Measurements from ENCODE around the gene ATP6V0B.

- TF ChIP-seq CTCF (IDR thresholded peaks at IDR 0.05; ENCODE audit: insufficient read depth, low read length), result no peak
- no peak for TF ChIP-seq REST (IDR thresholded peaks at IDR 0.05; ENCODE audit: insufficient replicate concordance, low read depth)
- TF ChIP-seq POLR2AphosphoS5 (IDR thresholded peaks at IDR 0.05; ENCODE audit: low read depth), result no peak
- no peak for TF ChIP-seq SPI1 (IDR thresholded peaks at IDR 0.05; ENCODE audit: borderline replicate concordance, low read depth)
- no peak for TF ChIP-seq GABPA (IDR thresholded peaks at IDR 0.05; ENCODE audit: low read depth)
Observed at GRCh38 chr1:43962324-43962723, 12.4 kb upstream of the ATP6V0B start.
